HepG2 (cell line): Measurements from ENCODE around the gene CBFA2T2. TPM values are rescaled to one million over a fixed set of nuclear protein-coding genes. Genes with fewer than 3 reads are reported as not detected.

Experiments used
- EP300 ChIP-seq, 3 experiments: sonication (generic) in 1 of 3; formaldehyde crosslinking in 1 of 3; IDR thresholded peaks; 2 replicates each; pipeline versions ENCODE4 v1.5.1 to v1.6.1; 2011 to 2020; ENCODE audit warnings: low read depth in 2 of 3, low read length in 2 of 3, borderline replicate concordance in 1 of 3, improper control_type of control experiment in 1 of 3, mild to moderate bottlenecking in 1 of 3, missing genetic modification reagents in 1 of 3, moderate library complexity in 1 of 3
- HOXA5 ChIP-seq: sonication (generic); formaldehyde crosslinking; IDR thresholded peaks from 2 replicates; pipeline ENCODE4 v1.4.0; 2020; ENCODE audit warnings: missing genetic modification reagents
- PHF21A ChIP-seq: sonication (generic); formaldehyde crosslinking; IDR thresholded peaks from 2 replicates; pipeline ENCODE4 v1.5.0; 2020; ENCODE audit warnings: mild to moderate bottlenecking, missing genetic modification reagents
- RFX1 ChIP-seq: fragments of 450-650 bp; IDR thresholded peaks from 2 replicates; pipeline ENCODE4 v1.6.1; 2017
- RFX3 ChIP-seq: IDR thresholded peaks from 2 replicates; pipeline ENCODE4 v1.6.1; 2016; ENCODE audit warnings: missing biosample characterization, missing genetic modification reagents
- ZFAT ChIP-seq: sonication (generic); formaldehyde crosslinking; conservative IDR thresholded peaks from 2 replicates; pipeline ENCODE4 v1.8.1; 2023; ENCODE audit warnings: missing genetic modification reagents, inconsistent platforms
- ZNF552 ChIP-seq: sonication (generic); formaldehyde crosslinking; IDR thresholded peaks from 2 replicates; pipeline ENCODE4 v1.9.0; 2022; ENCODE audit warnings: missing genetic modification reagents, mild to moderate bottlenecking, borderline replicate concordance
- ZNF674 ChIP-seq: sonication (generic); formaldehyde crosslinking; IDR thresholded peaks from 2 replicates; pipeline ENCODE4 v1.5.0; 2020; ENCODE audit warnings: low read depth, mild to moderate bottlenecking, missing genetic modification reagents
- ZNF816 ChIP-seq: sonication (generic); formaldehyde crosslinking; IDR thresholded peaks from 2 replicates; pipeline ENCODE4 v1.8.0; 2022; ENCODE audit warnings: missing genetic modification reagents, mild to moderate bottlenecking, borderline replicate concordance
- polyA plus RNA-seq, 8 experiments: library from polyadenylated mRNA; depleted of rRNA in 3 of 8; stranded (reverse) in 7 of 8; unstranded in 1 of 8; fragments of >200 nt; fragmentation: Illumina TruSeq in 4 of 8; extraction: Trizol in 4 of 8; gene quantifications; 2 replicates each; pipeline versions ENCODE4 v1.2.1 to v1.2.3, GENCODE V29; 2011 to 2016; ENCODE audit warnings: low read depth in 4 of 8, missing spikeins in 1 of 8, mixed read lengths in 1 of 8; ENCODE audit not compliant: insufficient read depth in 1 of 8
- total RNA-seq, 5 experiments: library from RNA; depleted of rRNA; stranded (reverse); fragments of >200 nt; fragmentation: Illumina TruSeq; extraction: Trizol; gene quantifications; 2 replicates each; pipeline ENCODE4 v1.2.3, GENCODE V29; 2016; ENCODE audit warnings: low read depth in 1 of 5
- TF ChIP-seq, protein P1 (sequence below), 2 experiments: sonication (generic) in 1 of 2; formaldehyde crosslinking in 1 of 2; IDR thresholded peaks; 2 replicates each; pipeline versions ENCODE4 v1.4.0 to v1.6.1; 2016 to 2020; ENCODE audit warnings: borderline replicate concordance in 1 of 2, low read depth in 1 of 2, mild to moderate bottlenecking in 1 of 2, missing genetic modification reagents in 1 of 2
- TF ChIP-seq, protein P2 (sequence below): sonication (generic); formaldehyde crosslinking; IDR thresholded peaks from 2 replicates; pipeline ENCODE4 v1.5.0; 2020; ENCODE audit warnings: mild to moderate bottlenecking, missing genetic modification reagents, borderline replicate concordance
- TF ChIP-seq, protein P3 (sequence below): sonication (generic); formaldehyde crosslinking; IDR thresholded peaks from 2 replicates; pipeline ENCODE4; 2020; ENCODE audit warnings: missing genetic modification reagents, mild to moderate bottlenecking, borderline replicate concordance
- TF ChIP-seq, protein P4 (sequence below): sonication (generic); formaldehyde crosslinking; IDR thresholded peaks from 2 replicates; pipeline ENCODE4 v1.4.0; 2020; ENCODE audit warnings: missing genetic modification reagents

The CBFA2T2 gene
- total and polyA plus RNA-seq, 2 of the 13 experiments (the other 11 are each of a cell fraction or from before 2014, with no cell fraction given): 6.3 to 21.2 TPM

DNA sequence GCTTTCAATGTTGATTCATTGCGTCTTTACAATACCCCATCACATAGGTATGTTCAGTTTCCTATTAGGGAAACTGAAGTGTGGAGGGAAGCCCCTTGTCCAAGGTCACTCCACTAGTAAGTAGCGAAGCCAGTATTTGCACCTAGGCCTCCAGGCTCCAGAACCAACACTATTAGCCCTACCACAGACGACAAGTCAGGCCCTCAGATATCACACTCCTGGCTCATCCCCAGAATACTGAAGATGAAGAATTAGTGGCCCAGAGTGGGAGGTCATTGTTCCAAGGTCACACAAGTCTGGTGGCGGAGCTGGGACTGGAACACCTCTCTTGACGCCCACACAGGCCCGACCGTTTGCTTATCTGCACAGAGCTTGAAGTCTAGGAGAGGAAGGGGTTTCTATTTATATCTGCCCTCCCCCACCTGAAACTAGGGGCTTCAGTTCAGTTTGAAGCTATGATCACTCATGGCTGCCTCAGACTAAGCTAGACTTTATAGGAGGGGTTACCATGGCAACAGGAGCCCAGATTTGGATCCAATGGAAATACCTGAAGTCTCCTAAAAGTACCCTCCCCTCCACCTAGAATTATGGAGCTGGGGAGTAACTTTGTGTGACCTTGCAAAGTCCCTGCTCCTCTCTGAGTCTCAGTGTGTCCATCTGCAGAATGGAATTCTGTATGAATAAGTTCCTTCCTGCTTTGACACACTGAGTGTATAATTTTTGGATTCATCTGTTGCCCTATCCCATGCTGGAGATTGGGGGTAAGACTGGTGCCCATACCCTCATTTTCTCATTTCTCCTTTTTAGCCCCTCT, 48.5 kb upstream of the CBFA2T2 start (continued):
- TF ChIP-seq, protein P1, sequence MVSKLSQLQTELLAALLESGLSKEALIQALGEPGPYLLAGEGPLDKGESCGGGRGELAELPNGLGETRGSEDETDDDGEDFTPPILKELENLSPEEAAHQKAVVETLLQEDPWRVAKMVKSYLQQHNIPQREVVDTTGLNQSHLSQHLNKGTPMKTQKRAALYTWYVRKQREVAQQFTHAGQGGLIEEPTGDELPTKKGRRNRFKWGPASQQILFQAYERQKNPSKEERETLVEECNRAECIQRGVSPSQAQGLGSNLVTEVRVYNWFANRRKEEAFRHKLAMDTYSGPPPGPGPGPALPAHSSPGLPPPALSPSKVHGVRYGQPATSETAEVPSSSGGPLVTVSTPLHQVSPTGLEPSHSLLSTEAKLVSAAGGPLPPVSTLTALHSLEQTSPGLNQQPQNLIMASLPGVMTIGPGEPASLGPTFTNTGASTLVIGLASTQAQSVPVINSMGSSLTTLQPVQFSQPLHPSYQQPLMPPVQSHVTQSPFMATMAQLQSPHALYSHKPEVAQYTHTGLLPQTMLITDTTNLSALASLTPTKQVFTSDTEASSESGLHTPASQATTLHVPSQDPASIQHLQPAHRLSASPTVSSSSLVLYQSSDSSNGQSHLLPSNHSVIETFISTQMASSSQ (IDR thresholded peaks at IDR 0.05; ENCODE audit: low read depth): peak; percentile 26; the same call in 1 of the 2 replicates
- TF ChIP-seq, protein P1 (CRISPR knock-in tag; IDR thresholded peaks at IDR 0.05; ENCODE audit: borderline replicate concordance): no peak
- TF ChIP-seq, protein P2, sequence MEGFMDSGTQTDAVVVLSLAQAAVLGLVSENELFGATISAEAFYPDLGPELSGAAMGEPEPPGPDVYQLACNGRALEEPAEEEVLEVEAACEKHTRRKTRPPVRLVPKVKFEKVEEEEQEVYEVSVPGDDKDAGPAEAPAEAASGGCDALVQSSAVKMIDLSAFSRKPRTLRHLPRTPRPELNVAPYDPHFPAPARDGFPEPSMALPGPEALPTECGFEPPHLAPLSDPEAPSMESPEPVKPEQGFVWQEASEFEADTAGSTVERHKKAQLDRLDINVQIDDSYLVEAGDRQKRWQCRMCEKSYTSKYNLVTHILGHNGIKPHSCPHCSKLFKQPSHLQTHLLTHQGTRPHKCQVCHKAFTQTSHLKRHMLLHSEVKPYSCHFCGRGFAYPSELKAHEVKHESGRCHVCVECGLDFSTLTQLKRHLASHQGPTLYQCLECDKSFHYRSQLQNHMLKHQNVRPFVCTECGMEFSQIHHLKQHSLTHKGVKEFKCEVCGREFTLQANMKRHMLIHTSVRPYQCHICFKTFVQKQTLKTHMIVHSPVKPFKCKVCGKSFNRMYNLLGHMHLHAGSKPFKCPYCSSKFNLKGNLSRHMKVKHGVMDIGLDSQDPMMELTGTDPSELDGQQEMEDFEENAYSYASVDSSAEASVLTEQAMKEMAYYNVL: no peak
- TF ChIP-seq, protein P3, sequence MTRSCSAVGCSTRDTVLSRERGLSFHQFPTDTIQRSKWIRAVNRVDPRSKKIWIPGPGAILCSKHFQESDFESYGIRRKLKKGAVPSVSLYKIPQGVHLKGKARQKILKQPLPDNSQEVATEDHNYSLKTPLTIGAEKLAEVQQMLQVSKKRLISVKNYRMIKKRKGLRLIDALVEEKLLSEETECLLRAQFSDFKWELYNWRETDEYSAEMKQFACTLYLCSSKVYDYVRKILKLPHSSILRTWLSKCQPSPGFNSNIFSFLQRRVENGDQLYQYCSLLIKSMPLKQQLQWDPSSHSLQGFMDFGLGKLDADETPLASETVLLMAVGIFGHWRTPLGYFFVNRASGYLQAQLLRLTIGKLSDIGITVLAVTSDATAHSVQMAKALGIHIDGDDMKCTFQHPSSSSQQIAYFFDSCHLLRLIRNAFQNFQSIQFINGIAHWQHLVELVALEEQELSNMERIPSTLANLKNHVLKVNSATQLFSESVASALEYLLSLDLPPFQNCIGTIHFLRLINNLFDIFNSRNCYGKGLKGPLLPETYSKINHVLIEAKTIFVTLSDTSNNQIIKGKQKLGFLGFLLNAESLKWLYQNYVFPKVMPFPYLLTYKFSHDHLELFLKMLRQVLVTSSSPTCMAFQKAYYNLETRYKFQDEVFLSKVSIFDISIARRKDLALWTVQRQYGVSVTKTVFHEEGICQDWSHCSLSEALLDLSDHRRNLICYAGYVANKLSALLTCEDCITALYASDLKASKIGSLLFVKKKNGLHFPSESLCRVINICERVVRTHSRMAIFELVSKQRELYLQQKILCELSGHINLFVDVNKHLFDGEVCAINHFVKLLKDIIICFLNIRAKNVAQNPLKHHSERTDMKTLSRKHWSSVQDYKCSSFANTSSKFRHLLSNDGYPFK (CRISPR knock-in tag): no peak
- TF ChIP-seq ZNF552: no peak
- TF ChIP-seq RFX1: peak; percentile 78
- TF ChIP-seq, protein P4, sequence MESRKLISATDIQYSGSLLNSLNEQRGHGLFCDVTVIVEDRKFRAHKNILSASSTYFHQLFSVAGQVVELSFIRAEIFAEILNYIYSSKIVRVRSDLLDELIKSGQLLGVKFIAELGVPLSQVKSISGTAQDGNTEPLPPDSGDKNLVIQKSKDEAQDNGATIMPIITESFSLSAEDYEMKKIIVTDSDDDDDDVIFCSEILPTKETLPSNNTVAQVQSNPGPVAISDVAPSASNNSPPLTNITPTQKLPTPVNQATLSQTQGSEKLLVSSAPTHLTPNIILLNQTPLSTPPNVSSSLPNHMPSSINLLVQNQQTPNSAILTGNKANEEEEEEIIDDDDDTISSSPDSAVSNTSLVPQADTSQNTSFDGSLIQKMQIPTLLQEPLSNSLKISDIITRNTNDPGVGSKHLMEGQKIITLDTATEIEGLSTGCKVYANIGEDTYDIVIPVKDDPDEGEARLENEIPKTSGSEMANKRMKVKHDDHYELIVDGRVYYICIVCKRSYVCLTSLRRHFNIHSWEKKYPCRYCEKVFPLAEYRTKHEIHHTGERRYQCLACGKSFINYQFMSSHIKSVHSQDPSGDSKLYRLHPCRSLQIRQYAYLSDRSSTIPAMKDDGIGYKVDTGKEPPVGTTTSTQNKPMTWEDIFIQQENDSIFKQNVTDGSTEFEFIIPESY: no peak
- TF ChIP-seq EP300 (IDR thresholded peaks at IDR 0.05; ENCODE audit: low read depth in 2 of 2, low read length in 2 of 2): no peak; a peak in 1 of 4 replicates
- TF ChIP-seq EP300 (CRISPR knock-in tag; IDR thresholded peaks at IDR 0.05; ENCODE audit: borderline replicate concordance): 0 out of 2 replicates have a peak, but pooled peaks have one; percentile 35
- no peak for TF ChIP-seq ZFAT
- TF ChIP-seq HOXA5 (CRISPR knock-in tag): no peak
- TF ChIP-seq ZNF816 (CRISPR knock-in tag): no peak
- TF ChIP-seq RFX3 (CRISPR knock-in tag): peak; percentile 73
- no peak; the same call in 1 of the 2 replicates for TF ChIP-seq PHF21A (CRISPR knock-in tag)
- no peak for TF ChIP-seq ZNF674 (CRISPR knock-in tag)
